NCI-H2196 (cell line): Measurements from ENCODE around the gene ARVCF.

Source experiments
- DNase-seq: peaks from one replicate; lab custom pipeline; 2025; ENCODE audit not compliant: unreplicated experiment; lab: John Stamatoyannopoulos, UW

The ARVCF gene

GRCh38 chr22:20053407-20054033 is 36.9 kb upstream of the ARVCF start:
- DNase-seq = no peak

- no peak for DNase-seq
Observed at GRCh38 chr22:20052309-20053259, 36.0 kb upstream of the ARVCF start.

- DNase-seq = no peak
Observed at GRCh38 chr22:20051927-20052308, 35.3 kb upstream of the ARVCF start.

- no peak for DNase-seq
Observed at GRCh38 chr22:20046730-20047129, 30.1 kb upstream of the ARVCF start.

GRCh38 chr22:20044495-20045151 is 28.0 kb upstream of the ARVCF start:
- DNase-seq = no peak

GRCh38 chr22:20043997-20044342 is 27.3 kb upstream of the ARVCF start:
- DNase-seq = no peak

GRCh38 chr22:20043057-20043996 is 26.7 kb upstream of the ARVCF start:
- no peak for DNase-seq

GRCh38 chr22:20040327-20041200 is 23.9 kb upstream of the ARVCF start:
- DNase-seq = no peak

- DNase-seq = no peak
Observed at GRCh38 chr22:20039683-20040325, 23.2 kb upstream of the ARVCF start.

GRCh38 chr22:20038574-20038973 is 22.0 kb upstream of the ARVCF start:
- DNase-seq = no peak

GRCh38 chr22:20037419-20037818 is 20.8 kb upstream of the ARVCF start:
- no peak for DNase-seq

GRCh38 chr22:20036535-20037392 is 20.1 kb upstream of the ARVCF start:
- no peak for DNase-seq

GRCh38 chr22:20036084-20036482 is 19.5 kb upstream of the ARVCF start:
- DNase-seq = no peak

GRCh38 chr22:20035375-20036083 is 18.9 kb upstream of the ARVCF start:
- no peak for DNase-seq

GRCh38 chr22:20034143-20034542 is 17.5 kb upstream of the ARVCF start:
- DNase-seq = no peak

- DNase-seq = peak; percentile 27
Observed at GRCh38 chr22:20033045-20033706, 16.6 kb upstream of the ARVCF start.

- DNase-seq = no peak
Observed at GRCh38 chr22:20032407-20032991, 15.9 kb upstream of the ARVCF start.
